GM12872 (cell line): ENCODE data around the gene INO80.

ENCODE experiments used
- TF ChIP-seq, protein P1 (sequence below): IDR thresholded peaks from 3 replicates; pipeline ENCODE4 v1.5.1; 2011; ENCODE audit warnings: low read depth, mild to moderate bottlenecking, low read length, moderate library complexity; ENCODE audit not compliant: insufficient read depth

INO80 gene

DNA sequence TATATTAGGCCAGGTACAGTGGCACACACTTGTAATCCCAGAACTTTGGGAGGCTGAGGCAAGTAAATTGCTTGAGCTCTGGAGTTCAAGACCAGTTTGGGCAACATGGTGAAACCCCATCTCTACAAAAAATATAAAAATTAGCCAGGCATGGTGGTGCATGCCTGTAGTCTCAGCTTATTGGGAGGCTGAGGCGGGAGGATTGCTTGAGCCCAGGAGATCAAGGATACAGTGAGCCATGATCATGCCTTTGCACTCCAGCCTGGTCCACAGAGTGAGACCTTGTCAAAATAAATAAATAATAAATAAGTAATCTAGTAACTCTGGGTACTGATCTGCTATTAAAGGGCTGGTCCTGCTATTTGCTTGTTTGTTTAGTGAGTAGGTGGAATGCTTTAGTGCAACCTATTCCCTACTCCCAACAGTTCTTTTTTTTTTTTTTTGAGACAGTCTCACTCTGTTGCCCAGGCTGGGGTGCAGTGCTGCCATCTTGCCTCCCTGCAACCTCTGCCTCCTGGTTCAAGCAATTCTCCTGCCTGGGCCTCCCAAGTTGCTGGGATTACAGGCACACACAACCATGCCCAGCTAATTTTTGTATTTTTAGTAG is 9.1 kb upstream of the INO80 start:
- TF ChIP-seq, protein P1, sequence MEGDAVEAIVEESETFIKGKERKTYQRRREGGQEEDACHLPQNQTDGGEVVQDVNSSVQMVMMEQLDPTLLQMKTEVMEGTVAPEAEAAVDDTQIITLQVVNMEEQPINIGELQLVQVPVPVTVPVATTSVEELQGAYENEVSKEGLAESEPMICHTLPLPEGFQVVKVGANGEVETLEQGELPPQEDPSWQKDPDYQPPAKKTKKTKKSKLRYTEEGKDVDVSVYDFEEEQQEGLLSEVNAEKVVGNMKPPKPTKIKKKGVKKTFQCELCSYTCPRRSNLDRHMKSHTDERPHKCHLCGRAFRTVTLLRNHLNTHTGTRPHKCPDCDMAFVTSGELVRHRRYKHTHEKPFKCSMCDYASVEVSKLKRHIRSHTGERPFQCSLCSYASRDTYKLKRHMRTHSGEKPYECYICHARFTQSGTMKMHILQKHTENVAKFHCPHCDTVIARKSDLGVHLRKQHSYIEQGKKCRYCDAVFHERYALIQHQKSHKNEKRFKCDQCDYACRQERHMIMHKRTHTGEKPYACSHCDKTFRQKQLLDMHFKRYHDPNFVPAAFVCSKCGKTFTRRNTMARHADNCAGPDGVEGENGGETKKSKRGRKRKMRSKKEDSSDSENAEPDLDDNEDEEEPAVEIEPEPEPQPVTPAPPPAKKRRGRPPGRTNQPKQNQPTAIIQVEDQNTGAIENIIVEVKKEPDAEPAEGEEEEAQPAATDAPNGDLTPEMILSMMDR, result no peak

DNA sequence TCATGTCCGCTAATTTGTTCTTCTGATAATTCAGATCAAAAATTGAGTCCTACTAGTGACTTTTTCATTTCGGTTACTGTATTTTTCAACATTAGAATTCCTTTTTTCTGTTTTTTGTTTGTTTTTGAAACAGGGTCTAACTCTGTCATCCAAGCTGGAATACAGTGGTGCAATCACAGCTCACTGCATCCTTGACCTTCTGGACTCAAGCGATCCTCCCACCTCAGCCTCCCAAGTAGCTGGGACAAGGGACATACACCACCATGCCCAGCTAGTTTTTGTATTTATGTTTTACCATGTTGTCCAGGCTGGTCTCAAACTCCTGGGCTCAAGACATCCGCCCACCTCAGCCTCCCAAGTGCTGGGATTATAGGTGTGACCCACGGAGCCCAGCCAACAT is 8.0 kb upstream of the INO80 start:
- TF ChIP-seq, protein P1, result no peak

DNA sequence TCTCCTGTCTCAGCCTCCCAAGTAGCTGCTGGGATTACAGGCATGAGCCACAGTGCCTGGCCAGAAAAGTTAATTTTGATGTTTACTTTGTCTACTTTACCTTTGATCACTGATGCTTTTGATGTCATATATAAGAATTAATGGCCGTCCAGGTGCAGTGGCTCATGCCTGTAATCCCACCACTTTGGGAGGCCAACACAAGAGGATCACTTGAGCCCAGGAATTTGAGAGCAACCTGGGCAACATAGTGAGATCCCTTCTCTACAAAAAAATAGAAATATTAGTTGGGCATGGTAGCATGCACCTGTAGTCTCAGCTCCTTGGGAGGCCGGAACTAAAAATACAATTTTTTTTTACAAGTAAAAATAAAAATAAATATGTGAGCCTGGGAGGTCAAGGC is 6.8 kb upstream of the INO80 start:
- TF ChIP-seq, protein P1, result no peak

DNA sequence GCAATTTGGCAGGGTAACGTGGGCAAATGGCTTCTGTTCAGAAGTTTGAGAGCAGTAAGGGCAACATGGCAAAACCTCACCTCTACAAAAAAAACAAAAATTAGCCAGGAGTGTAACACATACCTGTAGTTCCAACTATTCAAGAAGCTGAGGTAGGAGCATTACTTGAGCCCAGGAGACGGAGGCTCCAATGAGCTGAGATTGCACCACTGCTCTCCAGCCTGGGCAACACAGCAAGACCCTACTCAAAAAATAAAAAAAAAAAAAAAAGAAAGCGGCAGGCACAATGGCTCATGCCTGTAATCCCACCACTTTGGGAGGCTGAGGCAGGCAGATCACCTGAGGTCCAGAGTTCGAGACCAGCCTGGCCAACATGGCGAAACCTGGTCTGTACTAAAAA is 5.9 kb upstream of the INO80 start:
- TF ChIP-seq, protein P1, result no peak

DNA sequence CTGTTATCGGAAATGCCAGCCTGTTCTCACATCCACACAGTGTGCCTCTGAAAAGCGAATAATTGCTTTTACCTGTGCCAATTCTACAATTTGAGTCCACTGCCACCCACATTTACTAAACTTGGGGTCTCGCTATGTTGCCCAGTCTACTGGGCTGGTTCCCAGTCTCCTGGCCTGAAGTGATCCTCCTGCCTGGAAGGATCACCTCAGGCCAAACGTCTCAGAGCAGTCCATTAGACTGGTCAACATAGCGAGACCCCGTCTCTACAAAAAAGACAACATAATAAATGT is 827 bp upstream of the INO80 start:
- TF ChIP-seq, protein P1, result no peak

DNA sequence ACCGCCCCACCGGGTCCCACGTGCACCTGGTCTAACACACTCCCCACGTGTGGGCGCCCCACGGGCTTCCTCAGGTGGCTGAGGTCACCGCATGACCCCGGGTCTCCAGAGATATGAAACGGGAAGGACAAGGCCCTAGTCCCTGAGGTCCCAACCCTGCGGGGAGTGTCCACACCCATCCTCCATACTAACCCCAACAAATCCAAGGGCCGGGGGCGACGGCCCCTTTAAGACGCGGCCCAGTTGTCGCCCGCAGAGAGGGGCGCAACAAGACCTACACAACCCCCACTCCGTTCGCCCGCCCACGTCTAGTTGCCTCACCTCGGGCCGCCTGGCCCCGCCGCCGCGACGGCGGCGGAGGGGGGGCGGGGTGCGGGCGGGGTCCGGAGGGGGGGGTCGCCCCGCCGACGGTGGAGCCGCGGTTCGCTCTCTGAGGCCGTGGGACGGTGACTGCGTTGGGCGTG is 396 bp downstream of the INO80 start:
- TF ChIP-seq, protein P1, result no peak

DNA sequence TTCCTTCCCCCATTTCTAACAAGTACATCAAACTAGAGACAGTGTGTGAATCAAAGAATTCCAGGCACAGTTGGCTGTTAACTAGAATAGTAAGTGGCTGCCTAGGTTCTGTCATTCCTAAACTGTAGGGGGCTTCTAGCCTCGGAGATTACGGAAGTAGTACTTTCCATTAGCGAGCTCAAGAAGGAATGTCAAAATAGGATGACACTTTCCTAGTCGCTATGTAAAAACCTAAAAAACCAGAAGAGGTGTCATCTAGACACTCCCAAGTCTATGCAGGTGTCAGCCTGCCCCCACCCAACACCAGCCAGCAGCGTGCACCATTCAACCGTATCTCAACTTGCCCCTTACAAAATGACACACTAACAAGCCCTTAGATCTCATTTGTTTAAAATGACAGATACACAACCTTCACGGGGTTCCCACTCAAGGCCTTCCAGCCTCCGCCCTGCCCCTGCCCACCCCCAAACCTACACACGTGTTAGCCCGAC is 874 bp downstream of the INO80 start:
- TF ChIP-seq, protein P1, result no peak
